ENCODE measurements around the gene CCSER2. TPM values are rescaled to one million over a fixed set of nuclear protein-coding genes. Genes with fewer than 3 reads are reported as not detected.
A peak's percentile ranks its signal among the peaks of the same experiment; 100 is the strongest.

CCSER2 gene
- polyA plus RNA-seq, 2 of the 4 experiments (the other 2 are of a cell fraction) = 9.2 to 28.2 TPM

- CTCF ChIA-PET = interaction anchor here (1.5 kb wide), 1 partner anchor 122 kb away, joined by 5 read pairs; no protein-coding TSS in a partner anchor
- peaks cover 21% of the 10 kb centered on the region; the same call in 2 of the 3 replicates for H3K9me3 ChIP-seq
- no peak overlapping the region for H3K4me3 ChIP-seq
- FAIRE-seq = no peak
- no peaks in the 10 kb centered on the region for H3K4me1 ChIP-seq
- WGBS (ENCODE audit: missing lambda C conversion rate) = 94% methylated on average over 7 of the region's 10 CpGs
- ATAC-seq = no peak
- no peak overlapping the region for H3K27ac ChIP-seq
- no peak for TF ChIP-seq MYC (IDR thresholded peaks at IDR 0.05; ENCODE audit: borderline replicate concordance, low read length)
- TF ChIP-seq HOXA7 (CRISPR knock-in tag; IDR thresholded peaks at IDR 0.05) = no peak
- TF ChIP-seq HES2 (IDR thresholded peaks at IDR 0.05) = no peak
- TF ChIP-seq SMC3 (IDR thresholded peaks at IDR 0.05) = no peak
- no peak for TF ChIP-seq RNF2 (IDR thresholded peaks at IDR 0.05; ENCODE audit: borderline replicate concordance, low read depth)
- TF ChIP-seq NPAS2 (CRISPR knock-in tag; IDR thresholded peaks at IDR 0.05; ENCODE audit: borderline replicate concordance) = no peak
- no peak for TF ChIP-seq POLR2A (IDR thresholded peaks at IDR 0.05; ENCODE audit: low read length)
- TF ChIP-seq CEBPB (IDR thresholded peaks at IDR 0.05) = peak in 1 of 2 experiments; percentile 60; a peak in 2 of 4 replicates
- no peak for TF ChIP-seq MAZ (IDR thresholded peaks at IDR 0.05; ENCODE audit: borderline replicate concordance, low read depth, low read length)
- no peak overlapping the region for H3K4me2 ChIP-seq
- POLR2A ChIA-PET = no interaction called here
- no peak for DNase-seq (ENCODE audit: low read depth in 1 of 2, low spot score in 1 of 2)
Observed at GRCh38 chr10:84415539-84416244, 87.3 kb downstream of the CCSER2 start.

- ChIA-PET CTCF (interaction anchor here (1.5 to 1.8 kb wide), 2 partner anchors 41 to 121 kb away, joined by 5 read pairs; no protein-coding TSS in a partner anchor), POLR2A (no interaction called here)
- no peaks in the 10 kb centered on the region for H3K4me1 ChIP-seq
- TF ChIP-seq PHF8 (IDR thresholded peaks at IDR 0.05; ENCODE audit: borderline replicate concordance, low read depth) (no peak), EP300 (IDR thresholded peaks at IDR 0.05) (no peak), ZNF302 (CRISPR knock-in tag; IDR thresholded peaks at IDR 0.05) (no peak), NPAS2 (CRISPR knock-in tag; IDR thresholded peaks at IDR 0.05; ENCODE audit: borderline replicate concordance) (no peak), FOSB (CRISPR knock-in tag; IDR thresholded peaks at IDR 0.05) (no peak), GATA3 (IDR thresholded peaks at IDR 0.05; ENCODE audit: borderline replicate concordance) (no peak), EHMT2 (IDR thresholded peaks at IDR 0.05; ENCODE audit: low read depth) (no peak), KDM5A (IDR thresholded peaks at IDR 0.05) (no peak), HES2 (IDR thresholded peaks at IDR 0.05) (no peak), RNF2 (IDR thresholded peaks at IDR 0.05; ENCODE audit: borderline replicate concordance, low read depth) (no peak), JUNB (IDR thresholded peaks at IDR 0.05) (no peak), ZSCAN20 (CRISPR knock-in tag; IDR thresholded peaks at IDR 0.05) (no peak), USF2 (IDR thresholded peaks at IDR 0.05) (no peak), RFX5 (IDR thresholded peaks at IDR 0.05) (no peak), MAZ (IDR thresholded peaks at IDR 0.05; ENCODE audit: borderline replicate concordance, low read depth, low read length) (no peak), CBX2 (IDR thresholded peaks at IDR 0.05; ENCODE audit: borderline replicate concordance, low read depth) (no peak), ESRRA (IDR thresholded peaks at IDR 0.05; ENCODE audit: borderline replicate concordance, low read length) (no peak), RCOR1 (IDR thresholded peaks at IDR 0.05; ENCODE audit: low read depth, low read length) (no peak)
- no peak overlapping the region for H3K4me2 ChIP-seq
- H3K9me3 ChIP-seq = peaks cover 21% of the 10 kb centered on the region; the same call in 2 of the 3 replicates
- FAIRE-seq (no peak), ATAC-seq (no peak), DNase-seq (ENCODE audit: low read depth in 1 of 2, low spot score in 1 of 2) (no peak)
- WGBS (ENCODE audit: missing lambda C conversion rate) = 94% methylated on average over 2 of the region's 2 CpGs
- no peak overlapping the region for H3K27ac ChIP-seq
- H3K4me3 ChIP-seq = no peak overlapping the region
Observed at GRCh38 chr10:84416245-84416555, 87.8 kb downstream of the CCSER2 start.

- FAIRE-seq (no peak), DNase-seq (ENCODE audit: low read depth in 1 of 2, low spot score in 1 of 2) (no peak), ATAC-seq (no peak)
- peaks cover 17% of the 10 kb centered on the region; the same call in 2 of the 3 replicates for H3K4me1 ChIP-seq
- ChIA-PET CTCF (interaction anchor here (2.9 kb wide), 1 partner anchor 114 kb away, joined by 14 read pairs; no protein-coding TSS in a partner anchor), POLR2A (no interaction called here)
- H3K4me2 ChIP-seq = no peak overlapping the region
- H3K9me3 ChIP-seq = no peaks in the 10 kb centered on the region
- 86% methylated on average over 1 of the region's 1 CpG for WGBS (ENCODE audit: missing lambda C conversion rate)
- no peak overlapping the region for H3K27ac ChIP-seq
- no peak overlapping the region for H3K4me3 ChIP-seq
- TF ChIP-seq BHLHE40 (IDR thresholded peaks at IDR 0.05; ENCODE audit: low read depth, low read length) (no peak), HOXB5 (CRISPR knock-in tag; IDR thresholded peaks at IDR 0.05) (no peak), HOXB13 (CRISPR knock-in tag; IDR thresholded peaks at IDR 0.05; ENCODE audit: low read depth) (no peak), HOXA7 (CRISPR knock-in tag; IDR thresholded peaks at IDR 0.05) (no peak), EHMT2 (IDR thresholded peaks at IDR 0.05; ENCODE audit: low read depth) (no peak), ATOH8 (CRISPR knock-in tag; IDR thresholded peaks at IDR 0.05; ENCODE audit: low read depth) (no peak), TFCP2L1 (CRISPR knock-in tag; IDR thresholded peaks at IDR 0.05) (no peak), PHF8 (IDR thresholded peaks at IDR 0.05; ENCODE audit: borderline replicate concordance, low read depth) (no peak), HES2 (IDR thresholded peaks at IDR 0.05) (no peak), CTCF (IDR thresholded peaks at IDR 0.05) (no peak), CHD2 (IDR thresholded peaks at IDR 0.05; ENCODE audit: low read length, partially characterized antibody) (no peak)
Observed at GRCh38 chr10:84423719-84424118, 95.3 kb downstream of the CCSER2 start.

All from A549 (cell line).